ENCODE results near the gene ZNF565. TPM values are rescaled to one million over a fixed set of nuclear protein-coding genes. Genes with fewer than 3 reads are reported as not detected.
A peak's percentile ranks its signal among the peaks of the same experiment; 100 is the strongest.

ZNF565 gene
- total RNA-seq, 2 experiments from 2014 or later: 1.3 to 1.6 TPM

DNA sequence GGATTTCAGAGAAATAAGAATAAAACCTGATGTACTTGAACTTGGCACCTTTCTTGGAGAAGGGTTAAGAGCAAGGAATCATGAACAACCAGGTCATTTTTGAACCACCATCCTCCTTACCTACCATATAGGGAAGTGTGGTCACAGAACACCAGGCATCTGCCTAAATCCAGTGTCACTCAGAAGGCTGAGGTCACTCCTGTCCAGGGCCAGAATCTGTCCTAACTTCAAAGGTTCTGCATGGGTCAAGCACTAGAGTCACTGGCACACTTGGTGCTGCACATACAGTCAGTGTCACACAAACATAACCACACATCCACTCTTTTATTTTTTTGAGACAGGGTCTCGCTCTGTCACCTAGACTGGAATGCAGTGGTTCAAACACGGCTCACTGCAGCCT, 1.6 kb downstream of the ZNF565 start:
- Mint-ChIP-seq H3K27ac (peak overlapping the region; percentile 34), H3K4me3 (peak overlapping the region; percentile 42), H3K27me3 (no peaks in the 10 kb centered on the region), H3K36me3 (ENCODE audit: low read depth) (peaks cover 10% of the 10 kb centered on the region), H3K4me1 (ENCODE audit: low read depth) (peaks cover 14% of the 10 kb centered on the region), H3K9me3 (no peaks in the 10 kb centered on the region)
- DNase-seq: no peak
- ATAC-seq: no peak
- no peak for TF ChIP-seq CTCF (IDR thresholded peaks at IDR 0.05)
- intact Hi-C loops (cut with micrococcal nuclease): no loop called here
- POLR2A ChIA-PET: no interaction called here
- CTCF ChIA-PET: no interaction called here

DNA sequence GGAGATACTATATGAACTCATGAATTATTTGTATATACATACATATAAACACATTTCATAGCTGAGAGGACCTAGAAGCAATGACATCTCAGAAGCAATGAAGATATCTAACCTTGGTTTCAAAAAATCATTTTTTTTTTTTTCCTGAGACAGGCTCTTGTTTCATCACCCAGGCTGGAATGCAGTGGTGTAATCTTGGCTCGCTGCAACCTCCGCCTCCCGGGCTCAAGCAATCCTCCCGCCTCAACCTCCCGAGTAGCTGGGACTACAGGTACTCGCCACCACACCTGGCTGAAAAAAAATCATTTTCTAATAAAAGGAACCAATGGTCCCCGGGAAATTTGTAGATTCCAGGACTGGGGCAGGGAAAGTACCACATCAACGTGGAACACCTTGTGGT, 4.0 kb downstream of the ZNF565 start:
- Mint-ChIP-seq H3K9me3 (no peaks in the 10 kb centered on the region), H3K27ac (no peak overlapping the region), H3K27me3 (no peaks in the 10 kb centered on the region), H3K4me3 (no peak overlapping the region), H3K4me1 (ENCODE audit: low read depth) (peaks cover 2% of the 10 kb centered on the region), H3K36me3 (ENCODE audit: low read depth) (no peaks in the 10 kb centered on the region)
- ChIA-PET CTCF (no interaction called here), POLR2A (no interaction called here)
- intact Hi-C loops (cut with micrococcal nuclease): no loop called here
- DNase-seq (no peak), ATAC-seq (no peak)
- no peak for TF ChIP-seq CTCF (IDR thresholded peaks at IDR 0.05)

DNA sequence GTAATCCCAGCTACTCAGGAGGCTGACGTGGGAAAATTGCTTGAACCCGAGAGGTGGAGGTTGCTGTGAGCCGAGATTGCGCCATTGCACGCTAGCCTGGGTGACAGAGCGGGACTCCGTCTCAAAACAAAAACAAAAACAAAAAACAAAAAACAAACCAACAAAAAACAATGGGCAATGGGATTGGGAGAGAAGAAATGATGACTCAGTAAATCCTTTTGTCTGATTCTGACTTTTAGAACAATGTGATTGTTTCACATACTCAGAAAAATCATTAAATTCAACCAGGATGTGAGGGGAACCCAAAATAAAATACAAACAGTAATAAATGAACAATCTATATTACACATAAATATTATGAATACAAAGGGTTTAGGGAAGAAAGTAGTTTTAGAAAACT, 5.1 kb downstream of the ZNF565 start:
- H3K27me3 Mint-ChIP-seq: no peaks in the 10 kb centered on the region
- H3K36me3 Mint-ChIP-seq (ENCODE audit: low read depth): no peaks in the 10 kb centered on the region
- H3K4me3 Mint-ChIP-seq: no peak overlapping the region
- TF ChIP-seq CTCF (IDR thresholded peaks at IDR 0.05): no peak
- ATAC-seq (no peak), DNase-seq (no peak)
- no peaks in the 10 kb centered on the region for H3K9me3 Mint-ChIP-seq
- H3K4me1 Mint-ChIP-seq (ENCODE audit: low read depth): peaks cover 2% of the 10 kb centered on the region
- no peak overlapping the region for H3K27ac Mint-ChIP-seq
- intact Hi-C loops (cut with micrococcal nuclease): no loop called here
- CTCF ChIA-PET: no interaction called here
- POLR2A ChIA-PET: interaction anchor here (0.6 kb wide), 1 partner anchor 82 kb away, joined by 3 read pairs; no protein-coding TSS in a partner anchor

DNA sequence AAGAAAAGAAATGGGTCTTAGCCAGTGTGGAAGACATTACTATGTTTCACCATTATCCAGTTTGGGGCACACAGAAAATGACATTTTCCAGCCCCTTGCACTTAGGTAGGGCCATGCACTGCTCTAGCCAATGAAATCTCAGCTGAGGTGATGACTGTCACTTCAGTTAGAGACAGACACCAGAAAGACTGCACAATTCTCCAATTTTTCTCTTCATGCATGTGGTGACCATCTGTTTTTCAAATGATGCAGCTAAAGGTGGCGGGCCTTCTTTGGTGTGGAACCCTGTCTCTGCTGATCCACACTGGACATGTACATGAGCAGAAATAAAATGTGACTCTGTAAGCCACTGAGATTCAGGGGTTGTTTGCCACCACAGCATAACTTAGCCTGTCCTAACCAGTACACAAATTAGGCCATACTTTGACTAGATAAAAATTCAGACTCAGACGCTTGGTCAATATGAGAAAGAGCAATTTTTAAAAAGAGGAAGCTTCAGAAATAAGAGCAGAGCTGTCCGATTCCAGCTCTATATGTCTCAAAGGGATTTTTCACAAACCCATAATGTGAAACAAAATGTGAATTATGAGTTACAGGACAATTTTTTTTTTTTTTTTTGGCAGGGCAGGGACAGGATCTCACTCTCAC, 6.7 kb downstream of the ZNF565 start:
- ChIA-PET CTCF (interaction anchor here (1.2 kb wide), 1 partner anchor 151 kb away, joined by 3 read pairs; no protein-coding TSS in a partner anchor), POLR2A (interaction anchor here (0.7 to 1.0 kb wide), 2 partner anchors 13 to 304 kb away, joined by 3 read pairs; no protein-coding TSS in a partner anchor)
- no peaks in the 10 kb centered on the region for H3K9me3 Mint-ChIP-seq
- H3K27ac Mint-ChIP-seq: no peak overlapping the region
- H3K4me1 Mint-ChIP-seq (ENCODE audit: low read depth): no peaks in the 10 kb centered on the region
- no peaks in the 10 kb centered on the region for H3K27me3 Mint-ChIP-seq
- DNase-seq (no peak), ATAC-seq (no peak)
- intact Hi-C loops (cut with micrococcal nuclease): no loop called here
- TF ChIP-seq CTCF (IDR thresholded peaks at IDR 0.05): no peak
- no peak overlapping the region for H3K4me3 Mint-ChIP-seq
- no peaks in the 10 kb centered on the region for H3K36me3 Mint-ChIP-seq (ENCODE audit: low read depth)

GRCh38 chr19:36203293-36203692, 11.2 kb downstream of the ZNF565 start:
- H3K27ac Mint-ChIP-seq: no peak overlapping the region
- no peaks in the 10 kb centered on the region for H3K36me3 Mint-ChIP-seq (ENCODE audit: low read depth)
- H3K9me3 Mint-ChIP-seq: no peaks in the 10 kb centered on the region
- no peaks in the 10 kb centered on the region for H3K27me3 Mint-ChIP-seq
- no peak overlapping the region for H3K4me3 Mint-ChIP-seq
- intact Hi-C loops (cut with micrococcal nuclease): no loop called here
- POLR2A ChIA-PET: no interaction called here
- TF ChIP-seq CTCF (IDR thresholded peaks at IDR 0.05): no peak
- CTCF ChIA-PET: no interaction called here
- ATAC-seq: no peak
- H3K4me1 Mint-ChIP-seq (ENCODE audit: low read depth): no peaks in the 10 kb centered on the region
- DNase-seq: no peak
